Measurements from ENCODE around the gene FOXE3.

DNA sequence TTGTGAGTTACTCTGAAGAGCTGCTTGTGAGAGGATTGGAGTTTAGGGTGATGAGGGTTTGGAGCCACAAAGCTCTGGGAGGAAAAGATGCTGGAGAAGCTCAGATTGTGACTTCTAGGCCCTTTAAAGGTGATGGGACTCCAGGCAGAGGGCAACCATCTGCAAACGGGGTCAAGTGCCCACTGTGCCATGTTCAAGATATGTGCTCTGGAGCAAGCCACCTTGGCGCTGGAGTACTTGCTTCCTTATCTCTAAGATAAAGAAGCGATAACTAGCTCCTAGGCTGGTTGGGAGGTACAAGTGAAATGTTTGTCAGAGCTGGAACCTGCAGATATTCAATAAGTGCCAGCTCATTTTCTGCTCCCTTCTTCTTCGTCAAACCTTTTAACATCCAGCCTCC lies 14.3 kb upstream of the FOXE3 start:
- TF ChIP-seq, protein P1, sequence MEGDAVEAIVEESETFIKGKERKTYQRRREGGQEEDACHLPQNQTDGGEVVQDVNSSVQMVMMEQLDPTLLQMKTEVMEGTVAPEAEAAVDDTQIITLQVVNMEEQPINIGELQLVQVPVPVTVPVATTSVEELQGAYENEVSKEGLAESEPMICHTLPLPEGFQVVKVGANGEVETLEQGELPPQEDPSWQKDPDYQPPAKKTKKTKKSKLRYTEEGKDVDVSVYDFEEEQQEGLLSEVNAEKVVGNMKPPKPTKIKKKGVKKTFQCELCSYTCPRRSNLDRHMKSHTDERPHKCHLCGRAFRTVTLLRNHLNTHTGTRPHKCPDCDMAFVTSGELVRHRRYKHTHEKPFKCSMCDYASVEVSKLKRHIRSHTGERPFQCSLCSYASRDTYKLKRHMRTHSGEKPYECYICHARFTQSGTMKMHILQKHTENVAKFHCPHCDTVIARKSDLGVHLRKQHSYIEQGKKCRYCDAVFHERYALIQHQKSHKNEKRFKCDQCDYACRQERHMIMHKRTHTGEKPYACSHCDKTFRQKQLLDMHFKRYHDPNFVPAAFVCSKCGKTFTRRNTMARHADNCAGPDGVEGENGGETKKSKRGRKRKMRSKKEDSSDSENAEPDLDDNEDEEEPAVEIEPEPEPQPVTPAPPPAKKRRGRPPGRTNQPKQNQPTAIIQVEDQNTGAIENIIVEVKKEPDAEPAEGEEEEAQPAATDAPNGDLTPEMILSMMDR (IDR thresholded peaks at IDR 0.05), result no peak
- TF ChIP-seq ELF4 (CRISPR knock-in tag; IDR thresholded peaks at IDR 0.05; ENCODE audit: low read depth) (no peak), ZNF263 (CRISPR knock-in tag; IDR thresholded peaks at IDR 0.05; ENCODE audit: low read depth) (no peak), NR3C1 (CRISPR knock-in tag; conservative IDR thresholded peaks at IDR 0.05; ENCODE audit: low read depth) (no peak), CBFB (CRISPR knock-in tag; IDR thresholded peaks at IDR 0.05; ENCODE audit: low read depth) (no peak), ZBTB21 (CRISPR knock-in tag; IDR thresholded peaks at IDR 0.05; ENCODE audit: borderline replicate concordance) (no peak), PRRX2 (CRISPR knock-in tag; IDR thresholded peaks at IDR 0.05) (no peak), IRF2 (CRISPR knock-in tag; IDR thresholded peaks at IDR 0.05; ENCODE audit: borderline replicate concordance, low read depth) (no peak), EMX1 (CRISPR knock-in tag; IDR thresholded peaks at IDR 0.05) (no peak)
- TF ChIP-seq, protein P2, sequence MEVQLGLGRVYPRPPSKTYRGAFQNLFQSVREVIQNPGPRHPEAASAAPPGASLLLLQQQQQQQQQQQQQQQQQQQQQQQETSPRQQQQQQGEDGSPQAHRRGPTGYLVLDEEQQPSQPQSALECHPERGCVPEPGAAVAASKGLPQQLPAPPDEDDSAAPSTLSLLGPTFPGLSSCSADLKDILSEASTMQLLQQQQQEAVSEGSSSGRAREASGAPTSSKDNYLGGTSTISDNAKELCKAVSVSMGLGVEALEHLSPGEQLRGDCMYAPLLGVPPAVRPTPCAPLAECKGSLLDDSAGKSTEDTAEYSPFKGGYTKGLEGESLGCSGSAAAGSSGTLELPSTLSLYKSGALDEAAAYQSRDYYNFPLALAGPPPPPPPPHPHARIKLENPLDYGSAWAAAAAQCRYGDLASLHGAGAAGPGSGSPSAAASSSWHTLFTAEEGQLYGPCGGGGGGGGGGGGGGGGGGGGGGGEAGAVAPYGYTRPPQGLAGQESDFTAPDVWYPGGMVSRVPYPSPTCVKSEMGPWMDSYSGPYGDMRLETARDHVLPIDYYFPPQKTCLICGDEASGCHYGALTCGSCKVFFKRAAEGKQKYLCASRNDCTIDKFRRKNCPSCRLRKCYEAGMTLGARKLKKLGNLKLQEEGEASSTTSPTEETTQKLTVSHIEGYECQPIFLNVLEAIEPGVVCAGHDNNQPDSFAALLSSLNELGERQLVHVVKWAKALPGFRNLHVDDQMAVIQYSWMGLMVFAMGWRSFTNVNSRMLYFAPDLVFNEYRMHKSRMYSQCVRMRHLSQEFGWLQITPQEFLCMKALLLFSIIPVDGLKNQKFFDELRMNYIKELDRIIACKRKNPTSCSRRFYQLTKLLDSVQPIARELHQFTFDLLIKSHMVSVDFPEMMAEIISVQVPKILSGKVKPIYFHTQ (CRISPR knock-in tag; IDR thresholded peaks at IDR 0.05), result no peak
- TF ChIP-seq, protein P3, sequence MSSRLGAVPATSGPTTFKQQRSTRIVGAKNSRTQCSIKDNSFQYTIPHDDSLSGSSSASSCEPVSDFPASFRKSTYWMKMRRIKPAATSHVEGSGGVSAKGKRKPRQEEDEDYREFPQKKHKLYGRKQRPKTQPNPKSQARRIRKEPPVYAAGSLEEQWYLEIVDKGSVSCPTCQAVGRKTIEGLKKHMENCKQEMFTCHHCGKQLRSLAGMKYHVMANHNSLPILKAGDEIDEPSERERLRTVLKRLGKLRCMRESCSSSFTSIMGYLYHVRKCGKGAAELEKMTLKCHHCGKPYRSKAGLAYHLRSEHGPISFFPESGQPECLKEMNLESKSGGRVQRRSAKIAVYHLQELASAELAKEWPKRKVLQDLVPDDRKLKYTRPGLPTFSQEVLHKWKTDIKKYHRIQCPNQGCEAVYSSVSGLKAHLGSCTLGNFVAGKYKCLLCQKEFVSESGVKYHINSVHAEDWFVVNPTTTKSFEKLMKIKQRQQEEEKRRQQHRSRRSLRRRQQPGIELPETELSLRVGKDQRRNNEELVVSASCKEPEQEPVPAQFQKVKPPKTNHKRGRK (CRISPR knock-in tag; IDR thresholded peaks at IDR 0.05; ENCODE audit: borderline replicate concordance), result no peak
- TF ChIP-seq, protein P4, sequence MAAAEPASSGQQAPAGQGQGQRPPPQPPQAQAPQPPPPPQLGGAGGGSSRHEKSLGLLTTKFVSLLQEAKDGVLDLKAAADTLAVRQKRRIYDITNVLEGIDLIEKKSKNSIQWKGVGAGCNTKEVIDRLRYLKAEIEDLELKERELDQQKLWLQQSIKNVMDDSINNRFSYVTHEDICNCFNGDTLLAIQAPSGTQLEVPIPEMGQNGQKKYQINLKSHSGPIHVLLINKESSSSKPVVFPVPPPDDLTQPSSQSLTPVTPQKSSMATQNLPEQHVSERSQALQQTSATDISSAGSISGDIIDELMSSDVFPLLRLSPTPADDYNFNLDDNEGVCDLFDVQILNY (CRISPR knock-in tag; IDR thresholded peaks at IDR 0.05), result no peak
- TF ChIP-seq, protein P5, sequence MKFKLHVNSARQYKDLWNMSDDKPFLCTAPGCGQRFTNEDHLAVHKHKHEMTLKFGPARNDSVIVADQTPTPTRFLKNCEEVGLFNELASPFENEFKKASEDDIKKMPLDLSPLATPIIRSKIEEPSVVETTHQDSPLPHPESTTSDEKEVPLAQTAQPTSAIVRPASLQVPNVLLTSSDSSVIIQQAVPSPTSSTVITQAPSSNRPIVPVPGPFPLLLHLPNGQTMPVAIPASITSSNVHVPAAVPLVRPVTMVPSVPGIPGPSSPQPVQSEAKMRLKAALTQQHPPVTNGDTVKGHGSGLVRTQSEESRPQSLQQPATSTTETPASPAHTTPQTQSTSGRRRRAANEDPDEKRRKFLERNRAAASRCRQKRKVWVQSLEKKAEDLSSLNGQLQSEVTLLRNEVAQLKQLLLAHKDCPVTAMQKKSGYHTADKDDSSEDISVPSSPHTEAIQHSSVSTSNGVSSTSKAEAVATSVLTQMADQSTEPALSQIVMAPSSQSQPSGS (CRISPR knock-in tag; IDR thresholded peaks at IDR 0.05; ENCODE audit: borderline replicate concordance, low read depth), result no peak
